NK-92 (cell line): ENCODE results near the gene TRABD2B.
"Not testable (repeated sequence)": the region's sequence is repeated elsewhere in the genome, so short reads cannot be mapped to it uniquely, and the experiment has no call there.

ENCODE experiments used
- DNase-seq: peaks from one replicate; lab custom pipeline; 2025; ENCODE audit not compliant: unreplicated experiment; lab: John Stamatoyannopoulos, UW

The TRABD2B gene

GRCh38 chr1:47970882-47971281, 26.3 kb downstream of the TRABD2B start:
- no peak for DNase-seq

- DNase-seq = no peak
These were observed 27.7 kb downstream of the TRABD2B start for GRCh38 chr1:47969478-47969877.

GRCh38 chr1:47968556-47968888, 28.7 kb downstream of the TRABD2B start:
- no peak for DNase-seq

- DNase-seq = no peak
These were observed 29.2 kb downstream of the TRABD2B start for GRCh38 chr1:47967864-47968555.

- no peak for DNase-seq
These were observed 31.4 kb downstream of the TRABD2B start for GRCh38 chr1:47965816-47966215.

- DNase-seq = no peak
These were observed 32.5 kb downstream of the TRABD2B start for GRCh38 chr1:47964636-47965035.

- no peak for DNase-seq
These were observed 33.4 kb downstream of the TRABD2B start for GRCh38 chr1:47963568-47964358.

- no peak for DNase-seq
These were observed 34.3 kb downstream of the TRABD2B start for GRCh38 chr1:47962750-47963492.

GRCh38 chr1:47961835-47962234, 35.4 kb downstream of the TRABD2B start:
- DNase-seq = not testable (repeated sequence)

GRCh38 chr1:47956491-47956890, 40.7 kb downstream of the TRABD2B start:
- not testable (repeated sequence) for DNase-seq

- DNase-seq = no peak
These were observed 43.5 kb downstream of the TRABD2B start for GRCh38 chr1:47953661-47954060.

- DNase-seq = no peak
These were observed 45.5 kb downstream of the TRABD2B start for GRCh38 chr1:47951545-47952235.

- DNase-seq = no peak
These were observed 46.2 kb downstream of the TRABD2B start for GRCh38 chr1:47951026-47951425.

- no peak for DNase-seq
These were observed 46.7 kb downstream of the TRABD2B start for GRCh38 chr1:47950471-47950870.

GRCh38 chr1:47948126-47948525, 49.1 kb downstream of the TRABD2B start:
- DNase-seq = no peak

- no peak for DNase-seq
These were observed 49.7 kb downstream of the TRABD2B start for GRCh38 chr1:47947531-47947930.

GRCh38 chr1:47944561-47944960, 52.6 kb downstream of the TRABD2B start:
- DNase-seq = no peak

GRCh38 chr1:47942240-47942629, 55.0 kb downstream of the TRABD2B start:
- DNase-seq = no peak

- no peak for DNase-seq
These were observed 55.5 kb downstream of the TRABD2B start for GRCh38 chr1:47941609-47942239.

GRCh38 chr1:47940779-47941178, 56.4 kb downstream of the TRABD2B start:
- DNase-seq = no peak

GRCh38 chr1:47940326-47940725, 56.9 kb downstream of the TRABD2B start:
- DNase-seq = no peak
